HG02678 (cell line): Measurements from ENCODE around the gene GMPPB.
"Not testable (repeated sequence)": the region's sequence is repeated elsewhere in the genome, so short reads cannot be mapped to it uniquely, and the experiment has no call there.

ENCODE experiments used
- ATAC-seq: cut with Tn5 transposase; IDR thresholded peaks from one replicate; pipeline ENCODE4 v1.9.1; 2021; ENCODE audit warnings: mild to moderate bottlenecking, moderate library complexity; ENCODE audit not compliant: unreplicated experiment

Gene GMPPB

DNA sequence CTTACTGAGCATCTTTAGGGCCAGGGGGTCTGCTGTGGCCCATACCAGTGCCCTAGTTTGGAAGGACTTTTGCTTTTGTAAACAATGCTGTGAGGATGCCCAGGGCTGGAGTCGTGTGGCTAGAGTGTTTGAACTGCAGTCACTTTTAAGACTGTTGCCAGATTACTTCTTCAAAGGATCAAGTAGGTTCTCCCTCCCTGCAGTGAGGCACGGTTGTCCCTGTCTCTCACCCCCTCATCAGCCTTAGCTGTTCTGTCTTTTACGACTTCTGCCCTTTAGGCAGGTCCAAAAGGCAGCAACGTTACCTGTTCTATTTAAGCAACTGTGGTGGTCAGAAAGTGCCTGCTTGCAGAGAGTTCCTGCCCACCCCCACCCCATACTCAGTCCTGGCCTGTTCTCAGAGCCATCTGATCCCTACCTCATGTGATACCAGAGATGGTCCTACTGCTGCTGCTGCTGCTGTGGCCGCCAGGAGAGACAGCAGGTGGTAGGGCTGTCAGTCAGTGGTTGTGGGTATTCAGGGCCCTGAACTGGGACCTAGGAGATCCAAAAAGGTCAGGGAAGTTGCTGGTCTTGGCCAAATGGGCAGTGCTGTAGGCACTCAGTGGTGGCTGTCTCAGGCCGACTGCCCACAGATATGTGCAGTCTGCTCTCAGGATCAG, 29.2 kb downstream of the GMPPB start:
- not testable (repeated sequence) for ATAC-seq

DNA sequence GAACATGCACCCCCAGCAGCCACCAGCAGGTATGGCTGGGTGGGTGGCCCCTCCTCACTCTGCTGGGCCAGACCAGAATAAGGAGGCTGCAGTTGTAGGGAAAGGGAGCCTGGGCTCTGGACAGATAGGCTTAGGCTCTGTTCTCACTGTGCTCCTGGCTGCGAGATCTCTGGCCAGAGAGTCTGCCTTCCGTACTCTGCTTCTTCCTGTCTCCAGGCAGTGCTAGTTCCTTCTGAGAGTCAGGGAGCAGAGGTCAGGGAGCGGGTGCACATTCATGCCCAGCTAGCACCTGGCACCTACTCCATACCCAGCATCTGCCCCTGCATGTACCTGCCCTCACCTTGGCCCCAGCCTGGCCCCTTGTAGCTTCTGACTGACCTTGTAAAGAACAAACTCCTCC, 32.3 kb downstream of the GMPPB start:
- ATAC-seq = not testable (repeated sequence)

DNA sequence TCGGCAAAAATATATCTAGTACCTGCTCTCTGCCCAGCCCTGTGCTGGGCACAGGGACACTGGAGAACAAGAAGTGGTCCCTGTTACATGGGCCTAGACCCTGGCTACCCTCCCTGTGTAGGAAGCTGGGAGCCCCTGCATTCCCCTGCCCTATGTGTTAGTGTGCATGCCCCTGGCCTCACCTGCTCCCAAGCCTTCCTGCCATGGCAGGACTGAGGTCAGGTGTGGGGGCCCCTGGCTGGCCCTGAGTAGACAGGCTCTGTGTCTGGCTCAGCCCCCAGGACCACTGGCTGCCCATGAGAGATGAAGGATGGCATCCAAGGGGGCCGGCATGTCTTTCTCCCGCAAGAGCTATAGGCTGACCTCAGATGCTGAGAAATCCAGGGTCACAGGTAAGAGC, 32.9 kb downstream of the GMPPB start:
- ATAC-seq = not testable (repeated sequence)

DNA sequence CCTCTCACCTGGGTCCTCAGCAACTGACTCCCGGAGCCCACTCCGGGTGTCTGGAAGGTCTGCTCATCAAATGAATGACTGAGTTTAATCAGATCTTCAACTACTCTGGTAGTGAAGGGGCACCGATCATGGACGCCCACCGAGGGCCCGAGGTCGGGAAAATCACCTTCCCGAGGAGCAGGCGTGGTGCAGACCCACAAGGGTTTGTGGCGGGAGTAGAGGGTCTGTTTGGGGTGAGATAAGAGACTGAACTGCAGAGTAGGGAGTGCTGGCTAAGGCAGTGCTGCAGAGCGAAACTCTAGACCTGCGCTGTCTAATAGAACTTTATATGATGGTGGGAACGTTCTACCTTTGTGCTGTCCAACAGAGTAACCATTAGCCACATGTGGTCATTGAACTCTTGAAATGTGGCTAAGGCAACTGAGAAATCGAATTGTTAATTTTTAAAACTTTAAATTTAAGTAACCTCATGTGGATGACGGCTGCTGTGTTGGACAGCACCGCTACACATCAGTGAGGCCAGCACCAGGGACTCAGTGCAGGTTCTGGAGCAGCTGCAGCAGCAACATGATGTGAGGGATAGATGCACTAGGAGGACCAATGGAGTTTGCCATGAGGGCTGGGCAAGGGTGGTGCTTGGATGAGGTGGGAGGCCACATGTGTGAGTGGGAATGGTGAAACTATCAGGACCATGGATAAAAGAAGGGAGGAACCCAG, 33.7 kb downstream of the GMPPB start:
- not testable (repeated sequence) for ATAC-seq

DNA sequence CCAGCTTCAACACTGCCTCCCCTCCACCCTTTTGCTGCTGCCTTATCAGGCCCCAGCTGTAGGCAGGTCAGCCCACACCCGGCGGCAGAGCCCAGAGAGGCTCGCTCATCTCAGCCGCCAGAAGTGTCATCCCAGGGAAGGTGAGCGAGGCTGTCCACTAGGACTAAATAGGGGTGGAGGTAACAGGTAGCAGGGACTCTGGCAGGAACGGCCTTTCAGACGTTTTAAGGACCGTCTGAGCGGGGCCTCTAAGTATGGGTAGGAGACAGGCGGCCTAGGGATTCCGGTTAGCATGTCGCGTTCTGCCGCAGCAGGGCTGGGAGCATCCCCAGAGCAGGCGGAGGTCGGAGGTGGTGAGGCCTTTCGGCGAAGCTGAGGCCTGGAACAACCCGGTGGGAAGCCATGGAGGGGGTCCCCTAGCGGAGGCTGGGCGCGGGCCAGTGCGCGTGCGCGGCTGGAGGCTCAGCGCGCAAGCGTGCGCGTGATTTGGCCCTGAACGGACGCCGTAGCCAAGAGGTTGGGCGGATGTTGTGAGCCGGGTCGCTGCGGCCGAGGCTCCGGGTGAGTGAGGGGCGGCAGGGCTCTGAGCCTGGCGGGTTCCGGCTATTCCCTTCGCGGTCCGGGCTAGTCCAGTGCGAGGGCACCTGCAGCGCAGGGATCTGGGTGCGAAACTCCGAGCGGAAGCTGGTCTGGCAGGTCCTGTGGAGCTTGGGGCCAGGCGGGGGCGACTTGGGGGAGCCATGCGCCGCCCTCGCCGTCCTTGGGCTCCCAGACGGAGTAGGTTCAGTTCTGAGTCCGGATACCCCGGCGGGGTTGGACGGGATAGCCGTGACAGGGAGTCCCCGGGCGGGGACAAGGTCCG, 34.5 kb downstream of the GMPPB start, which contains the start of the genes MST1 and RNF123:
Gene MST1, minus strand, starts transcription at position 429 of the 862 bp plus-strand sequence. CDS start 783 bp downstream, outside the sequence.
Gene RNF123, plus strand, starts transcription at position 512 of the 862 bp plus-strand sequence. CDS start 1,609 bp downstream, outside the sequence.
- ATAC-seq = peak; percentile 71

DNA sequence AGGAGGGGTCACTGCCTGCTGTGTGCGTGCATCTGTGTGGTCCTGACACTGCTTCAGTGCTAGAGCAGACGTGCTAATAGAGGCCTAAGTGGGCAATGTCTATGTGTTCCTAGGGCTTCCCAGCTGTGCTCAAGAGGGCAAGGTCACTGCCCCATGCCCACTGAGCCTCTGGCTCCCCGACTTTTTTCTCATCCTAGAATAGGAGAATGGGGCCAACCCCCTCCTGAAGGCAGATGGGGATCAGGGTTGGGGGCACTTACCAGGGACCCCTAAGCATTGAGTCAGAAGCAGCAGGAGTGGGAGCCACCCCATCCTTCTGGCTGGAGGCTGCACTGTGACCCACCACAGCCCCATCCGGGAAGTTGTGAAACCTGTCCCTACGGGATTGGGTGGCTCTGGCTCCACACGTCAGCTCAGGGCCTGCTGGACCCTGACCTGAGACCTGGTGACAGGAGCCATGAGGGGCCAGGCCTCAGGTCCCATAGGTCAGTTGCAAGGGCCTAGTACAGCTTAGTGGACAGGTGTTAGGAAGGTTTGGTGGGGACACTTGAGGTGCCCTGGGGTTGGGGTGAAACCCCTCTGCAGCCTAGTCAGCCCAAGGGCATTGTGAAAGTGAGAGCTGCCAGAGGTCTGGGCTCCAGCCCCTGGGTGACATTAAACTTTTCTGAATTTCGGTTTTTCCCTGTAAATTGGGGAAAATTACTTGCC, 35.3 kb downstream of the GMPPB start:
- not testable (repeated sequence) for ATAC-seq

DNA sequence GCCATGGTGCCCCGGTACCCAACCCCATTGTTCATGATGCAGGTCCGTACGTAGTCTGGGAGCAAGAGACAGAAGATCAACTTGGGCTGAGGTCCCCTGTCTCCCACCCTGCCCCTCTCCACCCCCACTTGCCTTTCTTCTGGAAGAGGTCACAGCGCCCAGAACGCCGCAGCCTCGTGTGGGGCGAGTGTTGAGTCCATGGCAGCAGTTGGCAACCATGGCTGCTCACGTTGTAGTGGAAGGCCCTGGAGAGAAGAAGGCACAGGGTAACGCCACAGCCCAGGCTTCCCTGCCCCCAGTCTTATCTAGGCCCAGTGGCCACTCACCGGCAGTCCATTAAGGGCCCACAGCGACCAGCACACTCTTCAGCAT, 36.3 kb downstream of the GMPPB start:
- ATAC-seq = not testable (repeated sequence)

DNA sequence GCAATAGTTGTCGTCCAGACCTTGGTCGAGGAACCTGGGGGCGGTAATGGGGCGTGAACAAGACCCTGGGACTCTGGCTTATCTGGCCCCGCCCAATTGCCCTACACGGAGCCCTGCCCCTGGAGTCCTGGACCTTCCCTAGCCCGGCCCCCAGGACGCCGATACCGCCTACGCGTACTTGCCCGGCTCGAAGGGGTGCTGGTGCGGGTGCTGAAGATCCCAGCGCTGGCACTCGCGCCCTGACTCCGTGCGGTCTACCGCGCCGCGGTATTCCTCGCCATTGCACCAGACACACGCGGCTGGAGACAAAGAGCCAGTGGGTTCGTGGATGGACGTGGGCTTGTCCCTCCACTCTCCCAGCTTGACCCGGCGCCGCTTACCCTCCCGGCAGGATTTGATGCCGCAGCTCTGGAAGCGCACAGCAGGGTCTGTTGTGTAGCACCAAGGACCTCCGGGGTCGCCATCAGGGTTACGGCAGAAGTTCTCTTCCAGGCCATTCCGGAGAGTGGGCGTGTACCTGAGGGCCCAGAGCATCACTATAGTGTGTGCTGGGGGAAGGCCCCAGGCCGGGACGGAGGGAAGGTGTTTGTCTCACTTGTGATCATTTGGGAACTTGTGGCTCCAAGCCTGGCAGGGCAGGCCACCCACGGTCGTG, 36.9 kb downstream of the GMPPB start:
- not testable (repeated sequence) for ATAC-seq

DNA sequence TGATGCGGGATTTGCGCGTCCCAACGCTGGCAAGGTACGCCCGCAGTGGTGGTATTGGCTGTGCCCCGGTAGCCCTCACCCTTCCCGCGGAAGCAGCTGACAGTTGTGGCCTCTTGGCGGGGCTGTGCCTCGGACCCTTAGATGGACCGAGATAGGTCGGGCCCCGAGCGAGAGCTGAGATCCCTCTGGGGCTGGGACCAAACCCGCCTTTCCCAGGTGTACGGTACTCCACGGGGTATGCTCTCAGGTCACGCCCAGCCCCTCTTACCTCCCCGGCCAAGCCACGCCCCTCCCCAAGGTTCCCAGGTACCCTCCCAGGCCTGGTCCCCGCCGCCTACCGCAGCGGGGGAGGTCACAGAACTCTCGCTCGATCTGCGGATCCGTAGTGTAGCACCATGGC, 37.4 kb downstream of the GMPPB start:
- not testable (repeated sequence) for ATAC-seq

DNA sequence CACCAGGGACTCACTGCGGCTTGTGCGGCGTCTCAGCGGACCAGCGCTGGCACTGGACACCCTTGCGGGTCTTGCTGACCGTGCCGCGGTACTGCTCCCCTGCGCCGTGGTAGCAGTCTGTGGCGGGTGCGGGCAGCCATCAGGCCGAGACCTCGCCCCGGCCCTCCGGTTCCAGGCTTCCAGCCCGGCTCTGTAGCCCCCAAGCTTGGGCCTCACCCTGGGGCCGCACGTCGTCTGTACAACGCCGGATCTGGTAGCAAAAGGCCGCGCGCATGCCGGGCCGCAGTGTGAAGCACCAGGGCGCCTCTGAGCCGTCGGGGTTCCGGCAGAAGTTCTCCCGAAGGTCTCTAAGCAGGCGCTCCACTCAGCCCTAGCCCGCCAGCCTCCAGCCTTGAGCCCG, 37.9 kb downstream of the GMPPB start:
- not testable (repeated sequence) for ATAC-seq

DNA sequence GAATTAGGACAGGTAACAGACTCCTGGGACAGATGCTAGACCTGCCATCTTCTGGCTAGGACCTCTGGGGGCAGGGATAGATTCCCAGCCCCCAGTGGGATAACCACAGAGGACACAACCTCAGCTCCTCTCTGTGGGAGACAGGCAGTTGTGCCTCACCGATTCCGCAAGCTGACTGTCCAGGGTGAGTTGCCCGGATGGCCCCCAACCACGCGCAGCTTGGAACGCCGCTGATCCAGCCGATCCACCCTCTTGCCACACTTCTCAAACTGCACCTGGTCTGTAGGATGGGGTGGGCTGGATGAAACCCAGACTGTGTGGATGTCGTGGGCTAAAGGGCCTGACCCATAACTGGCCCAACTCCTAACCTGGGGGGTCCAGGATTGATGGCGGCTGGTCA, 38.6 kb downstream of the GMPPB start:
- not testable (repeated sequence) for ATAC-seq

DNA sequence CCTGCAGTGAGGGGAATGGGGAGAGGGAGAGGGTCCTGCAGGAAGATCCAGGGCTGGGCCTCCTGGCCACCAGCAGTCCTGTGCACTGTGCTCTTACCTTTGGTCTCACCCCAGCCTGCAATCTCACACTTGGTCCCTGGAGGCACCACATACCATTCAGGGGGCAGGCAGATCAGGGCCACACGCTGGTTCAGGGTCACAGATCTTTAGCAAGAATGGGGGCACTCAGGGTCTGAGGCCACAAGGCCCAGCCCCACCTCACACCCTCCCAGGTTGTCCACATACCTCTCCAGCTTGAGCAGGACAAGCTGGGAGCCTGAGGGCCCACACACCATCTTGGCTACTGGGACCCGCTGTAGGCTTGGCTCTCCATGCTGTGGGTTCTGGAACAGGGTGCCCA, 39.3 kb downstream of the GMPPB start:
- ATAC-seq = not testable (repeated sequence)

DNA sequence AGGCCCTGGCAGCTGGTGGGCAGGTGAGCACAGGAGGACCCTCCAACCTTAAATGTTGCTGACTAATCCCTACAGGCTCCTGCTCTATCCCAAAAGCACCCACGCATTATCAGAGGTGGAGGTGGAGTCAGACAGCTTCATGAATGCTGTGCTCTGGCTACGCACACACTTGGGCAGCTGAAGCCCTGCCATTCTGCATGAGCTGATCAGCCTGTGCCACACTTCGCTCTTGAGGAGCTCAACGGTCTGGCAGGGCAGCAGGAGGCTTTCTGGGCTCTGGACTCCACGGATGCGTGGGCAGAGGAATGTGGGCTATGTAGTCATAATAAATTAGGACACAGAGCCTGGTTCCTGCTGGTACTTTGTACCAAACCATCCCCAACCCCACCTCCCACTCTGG, 40.6 kb downstream of the GMPPB start:
- no peak for ATAC-seq

DNA sequence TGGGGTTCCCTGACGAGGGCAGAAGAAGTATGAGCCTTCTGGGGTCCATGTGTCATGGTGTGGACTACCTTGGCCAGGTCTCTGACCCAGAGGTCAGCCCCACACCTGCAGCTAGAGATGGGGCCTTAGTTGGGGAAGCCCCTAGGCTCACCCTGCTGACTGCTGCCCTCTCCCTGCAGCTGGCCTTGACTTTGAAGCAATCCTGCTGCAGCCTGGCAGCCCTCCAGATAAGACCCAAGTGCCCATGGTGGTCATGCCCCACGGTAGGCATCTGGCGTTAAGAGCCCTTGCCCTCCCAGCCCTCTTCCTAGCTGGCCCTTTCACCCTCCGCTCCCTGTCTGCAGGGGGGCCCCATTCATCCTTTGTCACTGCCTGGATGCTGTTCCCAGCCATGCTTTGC, 42.2 kb downstream of the GMPPB start:
- ATAC-seq = no peak

DNA sequence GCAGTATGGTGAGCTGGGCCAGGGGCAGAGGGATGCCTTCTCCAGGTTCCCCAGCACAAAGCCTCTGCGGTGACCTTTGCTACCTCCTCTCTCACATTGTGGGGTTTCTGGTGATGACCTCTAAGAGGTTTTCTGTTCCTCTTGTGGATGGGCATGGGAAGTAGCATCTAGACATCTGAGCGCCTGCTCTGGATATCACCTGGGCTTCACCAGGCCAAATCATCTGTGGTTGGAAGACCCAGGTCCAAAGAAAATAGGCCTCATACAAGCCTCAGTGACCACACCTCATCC, 42.6 kb downstream of the GMPPB start:
- no peak for ATAC-seq

DNA sequence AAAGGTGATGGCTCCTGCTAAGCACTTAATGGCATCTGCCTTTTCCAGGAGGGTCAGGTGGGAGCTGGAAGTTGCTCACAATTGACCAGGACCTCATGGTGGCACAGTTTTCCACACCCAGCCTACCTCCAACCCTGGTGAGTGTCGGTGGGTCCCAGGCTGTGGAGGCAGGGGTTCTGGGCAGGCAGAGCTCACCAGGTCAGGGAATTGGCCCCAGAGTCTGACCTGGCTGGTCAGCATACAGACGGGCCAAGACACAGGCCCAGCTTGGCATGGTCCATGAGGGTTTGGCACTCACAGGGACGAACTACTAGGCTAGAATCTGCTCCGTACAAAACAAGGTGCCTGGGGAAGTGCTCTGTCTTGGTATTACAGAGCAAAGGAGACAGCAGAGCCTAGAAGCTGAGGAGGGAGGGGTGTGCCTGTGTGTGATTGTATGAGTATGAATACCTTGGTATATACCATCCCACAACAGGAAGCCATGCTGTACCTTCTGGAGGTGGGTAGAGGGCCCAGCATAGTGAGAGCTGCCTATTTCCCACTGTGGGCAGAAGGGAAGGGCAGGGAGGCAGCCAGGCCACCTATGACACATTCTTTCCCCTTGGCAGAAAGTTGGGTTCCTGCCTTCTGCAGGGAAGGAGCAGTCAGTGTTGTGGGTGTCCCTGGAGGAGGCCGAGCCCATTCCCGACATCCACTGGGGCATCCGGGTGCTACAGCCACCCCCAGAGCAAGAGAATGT, 43.1 kb downstream of the GMPPB start:
- no peak for ATAC-seq

DNA sequence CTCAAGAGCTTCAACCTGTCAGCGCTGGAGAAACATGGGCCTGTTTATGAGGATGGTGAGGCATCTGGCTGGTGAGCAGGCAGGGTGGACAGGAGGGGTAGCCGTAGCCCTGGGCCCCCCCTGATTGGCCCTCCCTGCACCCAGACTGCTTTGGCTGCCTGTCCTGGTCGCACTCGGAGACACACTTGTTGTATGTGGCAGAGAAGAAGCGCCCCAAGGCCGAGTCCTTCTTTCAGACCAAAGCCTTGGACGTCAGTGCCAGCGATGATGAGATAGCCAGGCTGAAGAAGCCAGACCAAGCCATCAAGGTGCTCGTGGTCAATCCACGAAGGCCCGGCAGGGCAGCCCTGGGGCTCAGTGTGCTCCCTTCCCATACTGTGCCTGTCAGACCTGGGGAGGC, 47.8 kb downstream of the GMPPB start:
- ATAC-seq = no peak

DNA sequence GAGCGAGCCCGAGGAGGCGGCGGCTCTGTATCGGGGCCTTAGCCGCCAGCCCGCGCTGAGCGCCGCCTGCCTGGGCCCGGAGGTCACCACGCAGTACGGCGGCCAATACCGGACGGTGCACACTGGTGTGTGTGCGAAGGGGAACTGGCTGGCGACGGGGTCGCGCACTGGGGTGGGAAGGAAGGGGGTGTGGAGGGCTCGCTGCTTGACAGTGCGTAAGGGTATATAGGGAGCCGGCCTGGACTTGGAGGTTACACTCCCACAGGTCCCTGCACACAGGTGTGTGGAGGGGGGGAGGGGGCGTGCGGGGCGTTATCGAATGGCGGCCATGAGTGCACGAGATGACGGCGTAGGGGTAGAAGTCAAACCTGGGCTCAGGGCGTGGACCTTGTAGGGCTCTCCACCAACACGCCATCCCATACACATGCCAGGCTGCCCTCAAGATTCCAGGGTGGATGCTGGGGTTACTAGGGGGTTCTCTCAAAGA, 49.2 kb downstream of the GMPPB start:
- peak; percentile 23 for ATAC-seq

DNA sequence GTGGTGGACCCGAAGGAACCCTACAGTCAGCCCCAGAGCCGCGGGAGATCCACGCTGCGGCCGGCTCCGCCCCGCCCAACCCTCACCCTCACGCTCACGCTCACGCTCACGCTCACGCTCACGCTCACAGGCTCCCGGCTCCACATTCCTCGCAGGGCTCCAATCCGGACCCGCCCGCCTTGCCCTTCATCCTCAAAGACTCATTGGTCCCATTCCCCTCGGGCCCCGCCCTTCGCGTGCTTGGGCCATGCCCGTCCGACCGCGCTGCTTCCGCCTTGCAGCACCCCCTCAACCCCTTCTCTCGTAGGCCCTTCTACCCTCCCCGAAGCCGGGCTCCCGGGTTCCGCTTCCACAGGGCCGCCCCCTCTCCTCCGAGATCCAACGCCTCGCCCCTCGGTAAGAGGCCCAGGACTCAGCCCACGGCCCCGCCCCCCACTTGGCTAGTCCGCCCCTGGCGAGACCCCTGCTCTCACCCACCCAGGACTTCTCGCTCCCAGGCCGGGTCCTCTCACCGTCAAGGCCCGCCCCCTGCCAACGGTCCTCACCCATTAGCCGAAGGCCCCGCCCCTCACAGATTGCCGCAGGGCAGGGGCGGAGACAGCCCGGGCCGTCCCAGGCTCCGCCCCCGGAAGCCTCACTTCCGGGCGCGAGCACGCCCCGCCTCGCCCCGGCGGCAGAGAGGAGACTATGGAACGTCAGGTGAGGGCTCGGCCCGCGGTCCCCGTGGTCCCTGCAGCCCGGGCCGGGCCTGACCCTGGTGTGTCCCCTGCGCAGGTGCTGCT, 49.8 kb downstream of the GMPPB start, which contains the start of gene APEH:
Gene APEH, plus strand, starts transcription at position 637 of the 782 bp plus-strand sequence. Its CDS starts 51 bp downstream, at position 688.
- ATAC-seq = peak; percentile 79
